ENCODE data around the gene DLG2.
A peak's percentile ranks its signal among the peaks of the same experiment; 100 is the strongest.

The DLG2 gene

DNA sequence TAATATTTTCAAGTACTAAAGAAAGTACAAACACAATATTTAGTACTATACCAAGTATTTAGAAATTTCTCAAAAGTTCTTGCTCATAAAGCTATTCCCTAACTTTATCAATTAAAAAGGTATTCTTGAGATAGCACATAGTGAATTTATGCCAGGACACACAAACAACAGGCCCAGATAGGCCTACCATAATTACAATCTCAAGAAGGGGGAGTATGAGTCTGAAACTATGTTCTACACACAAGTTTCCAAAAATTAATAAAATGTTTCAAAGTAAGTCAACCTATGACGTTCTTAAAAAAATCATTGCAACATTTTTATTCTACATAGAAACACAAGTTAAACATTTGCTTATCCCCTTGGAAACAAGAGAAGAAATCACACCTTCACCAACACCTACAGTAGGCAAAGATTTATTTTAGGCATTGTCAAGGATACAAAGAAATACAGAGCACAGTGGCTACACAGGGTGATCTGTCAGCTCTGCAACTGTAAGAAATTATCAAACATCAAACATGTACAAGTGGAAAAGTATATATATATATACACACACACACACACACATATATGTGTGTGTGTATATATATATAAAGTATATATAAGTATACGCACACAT lies 1497.1 kb downstream of the DLG2 start:
- H3K27ac ChIP-seq = no peak overlapping the region
- TF ChIP-seq ZFX (IDR thresholded peaks at IDR 0.05; ENCODE audit: borderline replicate concordance) = no peak
- TF ChIP-seq, protein P1, sequence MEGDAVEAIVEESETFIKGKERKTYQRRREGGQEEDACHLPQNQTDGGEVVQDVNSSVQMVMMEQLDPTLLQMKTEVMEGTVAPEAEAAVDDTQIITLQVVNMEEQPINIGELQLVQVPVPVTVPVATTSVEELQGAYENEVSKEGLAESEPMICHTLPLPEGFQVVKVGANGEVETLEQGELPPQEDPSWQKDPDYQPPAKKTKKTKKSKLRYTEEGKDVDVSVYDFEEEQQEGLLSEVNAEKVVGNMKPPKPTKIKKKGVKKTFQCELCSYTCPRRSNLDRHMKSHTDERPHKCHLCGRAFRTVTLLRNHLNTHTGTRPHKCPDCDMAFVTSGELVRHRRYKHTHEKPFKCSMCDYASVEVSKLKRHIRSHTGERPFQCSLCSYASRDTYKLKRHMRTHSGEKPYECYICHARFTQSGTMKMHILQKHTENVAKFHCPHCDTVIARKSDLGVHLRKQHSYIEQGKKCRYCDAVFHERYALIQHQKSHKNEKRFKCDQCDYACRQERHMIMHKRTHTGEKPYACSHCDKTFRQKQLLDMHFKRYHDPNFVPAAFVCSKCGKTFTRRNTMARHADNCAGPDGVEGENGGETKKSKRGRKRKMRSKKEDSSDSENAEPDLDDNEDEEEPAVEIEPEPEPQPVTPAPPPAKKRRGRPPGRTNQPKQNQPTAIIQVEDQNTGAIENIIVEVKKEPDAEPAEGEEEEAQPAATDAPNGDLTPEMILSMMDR (IDR thresholded peaks at IDR 0.05) = no peak

DNA sequence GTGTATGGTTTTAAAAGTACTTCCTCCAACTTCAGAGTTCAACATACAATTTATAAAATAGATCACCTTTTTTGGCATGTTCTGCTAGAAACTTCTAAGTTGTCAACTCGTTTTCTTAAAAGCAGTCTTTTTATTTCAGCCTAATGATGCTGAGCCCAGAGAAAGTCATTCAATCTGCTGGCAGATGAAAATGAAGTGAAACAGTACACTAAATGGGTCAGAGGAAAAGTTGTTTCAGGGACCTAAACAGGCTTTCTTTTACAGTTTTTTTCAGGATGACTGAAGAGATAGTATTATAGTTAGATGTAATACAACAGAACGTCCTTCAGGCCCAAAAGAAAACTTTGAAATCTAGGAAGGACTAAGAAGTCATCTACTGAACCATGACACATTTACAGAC lies 1498.3 kb downstream of the DLG2 start:
- TF ChIP-seq ZFX (IDR thresholded peaks at IDR 0.05; ENCODE audit: borderline replicate concordance) = no peak
- TF ChIP-seq, protein P1 (IDR thresholded peaks at IDR 0.05) = no peak
- H3K27ac ChIP-seq = no peak overlapping the region

DNA sequence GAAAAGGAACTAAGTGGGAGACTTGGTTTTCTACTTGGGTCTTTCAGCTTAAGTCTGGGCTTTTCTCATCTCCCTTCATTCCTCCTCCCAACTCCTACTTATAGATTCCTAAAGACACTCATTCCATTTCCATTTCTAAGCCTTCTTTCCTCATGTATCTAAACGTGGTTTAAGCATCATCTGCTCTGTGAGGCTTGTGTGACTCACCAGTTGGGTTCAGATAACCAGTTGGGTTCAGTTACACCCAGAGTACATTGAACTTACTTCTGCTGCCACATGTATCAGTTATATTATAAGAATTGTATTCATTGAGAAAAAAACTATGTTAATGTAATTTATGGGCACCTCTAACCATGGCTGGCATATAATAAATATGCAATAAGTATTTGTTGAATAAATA lies 1509.8 kb downstream of the DLG2 start:
- TF ChIP-seq ZFX (IDR thresholded peaks at IDR 0.05; ENCODE audit: borderline replicate concordance) = no peak
- TF ChIP-seq, protein P1 (IDR thresholded peaks at IDR 0.05) = no peak
- H3K27ac ChIP-seq = no peak overlapping the region

DNA sequence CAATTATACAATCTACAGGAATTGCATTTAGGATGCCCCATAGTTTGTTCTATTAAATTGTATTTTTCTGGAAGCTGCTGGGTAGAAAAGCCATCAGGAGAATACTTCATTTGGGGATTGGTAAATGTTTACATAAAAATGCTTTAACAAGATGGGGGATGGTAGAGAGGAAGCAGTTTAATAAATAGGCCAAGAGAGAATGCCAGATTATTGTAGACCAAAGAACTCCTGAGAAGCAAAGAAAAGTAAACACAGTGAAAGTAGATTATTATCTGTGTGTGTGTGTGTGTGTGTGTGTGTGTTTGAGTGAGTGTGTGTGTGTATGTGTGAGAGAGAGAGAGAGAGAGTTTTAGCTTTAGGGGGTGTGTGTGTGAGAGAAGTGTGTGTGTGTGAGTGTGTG lies 1520.6 kb downstream of the DLG2 start:
- no peak for TF ChIP-seq ZFX (IDR thresholded peaks at IDR 0.05; ENCODE audit: borderline replicate concordance)
- TF ChIP-seq, protein P1 (IDR thresholded peaks at IDR 0.05) = no peak
- peak overlapping the region; percentile 38 for H3K27ac ChIP-seq

DNA sequence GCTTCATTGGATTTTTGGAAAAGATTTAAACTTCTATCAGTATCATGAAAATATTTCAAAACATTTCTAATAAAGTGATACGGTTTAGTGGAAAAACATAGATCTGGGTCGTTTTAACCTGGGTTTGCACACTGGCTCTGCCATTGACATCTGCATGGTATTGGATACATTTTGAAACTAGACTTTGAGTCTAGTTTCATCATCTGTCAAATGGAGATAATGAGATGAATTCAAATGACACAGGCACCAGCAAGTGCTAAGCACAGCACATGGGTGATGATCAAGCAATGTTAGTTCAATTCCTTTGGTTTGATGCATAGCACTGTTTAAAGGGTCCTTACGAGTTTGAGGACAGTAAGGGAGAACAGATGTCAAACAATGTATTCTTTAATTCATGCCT lies 1522.0 kb downstream of the DLG2 start:
- H3K27ac ChIP-seq = no peak overlapping the region
- TF ChIP-seq, protein P1 (IDR thresholded peaks at IDR 0.05) = no peak
- no peak for TF ChIP-seq ZFX (IDR thresholded peaks at IDR 0.05; ENCODE audit: borderline replicate concordance)

DNA sequence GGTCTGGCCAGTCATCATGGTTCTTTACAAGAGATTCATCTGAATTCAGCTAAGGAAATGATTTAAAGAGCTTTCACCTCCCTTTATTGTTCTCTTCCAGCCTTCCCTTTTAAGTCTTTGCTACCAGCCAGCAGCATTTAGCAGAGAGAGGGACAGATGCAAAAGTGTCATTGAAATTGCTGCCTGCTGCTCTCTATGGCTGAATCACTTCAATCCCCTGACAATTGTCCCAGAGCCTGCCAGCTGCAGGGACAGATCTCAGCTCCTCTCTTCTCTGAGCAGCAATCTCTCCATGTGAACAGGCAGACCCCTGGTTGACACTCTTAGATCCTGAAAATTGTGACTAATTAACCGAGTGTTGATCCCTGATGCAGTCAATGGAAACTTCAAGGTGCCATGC lies 1524.0 kb downstream of the DLG2 start:
- TF ChIP-seq, protein P1 (IDR thresholded peaks at IDR 0.05) = no peak
- no peak for TF ChIP-seq ZFX (IDR thresholded peaks at IDR 0.05; ENCODE audit: borderline replicate concordance)
- H3K27ac ChIP-seq = no peak overlapping the region

DNA sequence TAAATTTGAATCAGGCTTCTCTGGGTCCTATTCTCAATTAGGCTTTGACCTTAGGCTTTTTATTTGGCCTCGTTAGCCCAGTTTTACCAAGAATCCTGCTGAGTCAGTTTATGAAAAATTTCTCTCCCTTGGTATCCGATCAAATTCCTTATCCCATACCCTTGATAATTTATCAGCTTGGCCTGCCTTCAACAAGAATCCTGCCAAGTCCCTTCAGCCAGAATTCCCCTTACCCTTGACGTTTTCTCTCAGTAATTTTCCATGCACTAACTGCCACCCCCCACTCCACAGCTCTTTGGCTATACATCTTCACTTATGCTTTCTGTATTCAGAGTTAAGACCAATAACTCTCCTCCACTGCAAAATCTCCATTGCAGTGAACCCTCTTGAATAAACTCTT lies 1530.0 kb downstream of the DLG2 start:
- H3K27ac ChIP-seq = no peak overlapping the region

More for the DNA sequence above, 1530.0 kb downstream of the DLG2 start:
- TF ChIP-seq ZFX (IDR thresholded peaks at IDR 0.05; ENCODE audit: borderline replicate concordance) = no peak
- TF ChIP-seq, protein P1 (IDR thresholded peaks at IDR 0.05) = no peak

Measured in 22Rv1 (cell line).